ENCODE measurements around the gene TNFRSF9. TPM values are rescaled to one million over a fixed set of nuclear protein-coding genes. Genes with fewer than 3 reads are reported as not detected.

TNFRSF9 gene
- total and polyA plus RNA-seq, 2 experiments from 2014 or later = not detected

DNA sequence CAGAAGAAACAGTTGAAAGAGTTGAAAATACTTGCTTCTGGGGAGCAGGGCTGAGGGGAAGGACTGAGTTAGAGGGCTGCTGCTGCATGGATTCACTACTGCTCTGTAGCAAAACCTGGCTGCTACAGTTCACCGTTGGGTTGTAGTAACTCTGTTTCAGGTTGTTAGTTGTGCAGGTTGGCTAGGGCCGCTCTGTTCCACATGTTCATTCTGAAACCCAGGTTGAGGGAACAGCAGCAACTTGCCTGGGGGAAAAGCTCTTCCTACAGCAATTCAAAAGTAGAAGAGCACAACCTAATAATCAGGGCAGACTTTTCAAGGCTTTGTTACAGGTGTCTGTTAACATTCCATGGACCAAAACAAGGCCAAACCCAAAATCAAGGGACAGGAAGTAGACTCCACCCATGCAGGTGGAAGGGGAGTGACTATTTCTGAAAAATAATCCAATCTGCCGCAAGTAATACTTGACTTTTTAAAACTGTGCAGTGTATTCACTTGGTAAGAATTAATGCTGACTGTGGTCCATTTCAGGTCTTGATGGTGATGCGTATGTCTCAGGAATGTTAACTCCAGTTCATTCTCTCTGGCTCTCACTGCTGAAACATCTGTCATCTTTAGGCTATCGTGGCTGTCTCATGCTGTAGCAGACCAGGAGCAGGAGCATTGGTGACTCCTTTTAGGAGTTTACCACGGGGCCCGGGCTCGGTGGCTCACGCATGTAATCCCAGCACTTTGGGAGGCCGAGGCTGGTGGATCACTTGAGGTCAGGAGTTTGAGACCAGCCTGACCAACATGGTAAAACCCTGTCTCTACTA is 15.8 kb upstream of the TNFRSF9 start:
- Histone ChIP-seq H2AFZ (peak overlapping the region; percentile 16; the same call in 1 of the 2 replicates), H3K27ac (ENCODE audit: low read depth) (no peak overlapping the region), H3K9me2 (ENCODE audit: insufficient read depth) (no peaks in the 10 kb centered on the region), H3K4me1 (ENCODE audit: insufficient read depth) (peaks cover 8% of the 10 kb centered on the region; the same call in 1 of the 2 replicates), H3K4me3 (no peak overlapping the region), H3K27me3 (ENCODE audit: insufficient read depth) (no peaks in the 10 kb centered on the region), H3K79me2 (replicated peaks; ENCODE audit: insufficient read depth) (no peaks in the 10 kb centered on the region), H3F3A (replicated peaks; ENCODE audit: low read depth) (peaks cover 3% of the 10 kb centered on the region; the same call in 1 of the 2 replicates), H3K4me2 (no peak overlapping the region), H3K36me3 (ENCODE audit: insufficient read depth) (no peaks in the 10 kb centered on the region), H4K20me1 (replicated peaks; ENCODE audit: insufficient read depth) (no peaks in the 10 kb centered on the region)
- TF ChIP-seq EZH2 (IDR thresholded peaks at IDR 0.05; ENCODE audit: low read depth, unreplicated experiment) (no peak), POLR2AphosphoS5 (IDR thresholded peaks at IDR 0.05; ENCODE audit: low read depth) (no peak), STAT1 (IDR thresholded peaks at IDR 0.05; ENCODE audit: unreplicated experiment) (no peak), ZNF331 (CRISPR knock-in tag; IDR thresholded peaks at IDR 0.05; ENCODE audit: low read depth) (no peak)
- TF ChIP-seq, protein P1, sequence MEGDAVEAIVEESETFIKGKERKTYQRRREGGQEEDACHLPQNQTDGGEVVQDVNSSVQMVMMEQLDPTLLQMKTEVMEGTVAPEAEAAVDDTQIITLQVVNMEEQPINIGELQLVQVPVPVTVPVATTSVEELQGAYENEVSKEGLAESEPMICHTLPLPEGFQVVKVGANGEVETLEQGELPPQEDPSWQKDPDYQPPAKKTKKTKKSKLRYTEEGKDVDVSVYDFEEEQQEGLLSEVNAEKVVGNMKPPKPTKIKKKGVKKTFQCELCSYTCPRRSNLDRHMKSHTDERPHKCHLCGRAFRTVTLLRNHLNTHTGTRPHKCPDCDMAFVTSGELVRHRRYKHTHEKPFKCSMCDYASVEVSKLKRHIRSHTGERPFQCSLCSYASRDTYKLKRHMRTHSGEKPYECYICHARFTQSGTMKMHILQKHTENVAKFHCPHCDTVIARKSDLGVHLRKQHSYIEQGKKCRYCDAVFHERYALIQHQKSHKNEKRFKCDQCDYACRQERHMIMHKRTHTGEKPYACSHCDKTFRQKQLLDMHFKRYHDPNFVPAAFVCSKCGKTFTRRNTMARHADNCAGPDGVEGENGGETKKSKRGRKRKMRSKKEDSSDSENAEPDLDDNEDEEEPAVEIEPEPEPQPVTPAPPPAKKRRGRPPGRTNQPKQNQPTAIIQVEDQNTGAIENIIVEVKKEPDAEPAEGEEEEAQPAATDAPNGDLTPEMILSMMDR (conservative IDR thresholded peaks at IDR 0.05; ENCODE audit: low read depth in 2 of 2) = no peak
- H3K27me3 Mint-ChIP-seq (ENCODE audit: insufficient read depth, low read depth, poor library complexity) = peaks cover 13% of the 10 kb centered on the region
- peaks cover 6% of the 10 kb centered on the region for H3K36me3 Mint-ChIP-seq (ENCODE audit: low read depth)
- DNase-seq (ENCODE audit: low spot score) = no peak
- 0 out of 3 replicates have a peak, but pooled peaks cover 4% of the 10 kb centered on the region for H3K4me1 Mint-ChIP-seq
- ATAC-seq = no peak
- peaks cover 14% of the 10 kb centered on the region; the same call in 2 of the 3 replicates for H3K9me3 Mint-ChIP-seq
- no peak overlapping the region for H3K27ac Mint-ChIP-seq
- H3K4me3 Mint-ChIP-seq = no peak overlapping the region

DNA sequence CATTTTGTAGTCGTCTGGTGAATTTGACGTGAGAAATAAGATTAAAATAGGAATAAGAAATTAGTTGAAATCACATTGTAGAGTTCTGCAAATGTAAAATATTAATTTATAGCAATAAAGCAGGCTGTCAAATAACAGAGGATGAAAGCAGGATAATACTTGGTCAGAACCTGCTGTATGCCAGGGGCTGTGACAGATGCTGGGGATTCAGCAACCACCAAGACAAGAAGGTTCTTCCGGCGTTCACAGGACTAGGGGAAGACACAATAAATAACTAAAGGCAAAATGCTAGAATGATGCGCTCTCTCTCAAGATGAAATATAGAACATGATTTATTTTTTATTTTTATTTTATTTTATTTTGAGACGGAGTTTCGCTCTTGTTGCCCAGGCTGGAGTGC is 14.0 kb upstream of the TNFRSF9 start:
- H3K4me3 ChIP-seq = peak overlapping the region; percentile 49
- H3K4me2 ChIP-seq = peak overlapping the region; percentile 76
- no peak for ATAC-seq
- no peaks in the 10 kb centered on the region for H3K79me2 ChIP-seq (replicated peaks; ENCODE audit: insufficient read depth)
- H3K27ac Mint-ChIP-seq = no peak overlapping the region
- H4K20me1 ChIP-seq (replicated peaks; ENCODE audit: insufficient read depth) = no peaks in the 10 kb centered on the region
- H2AFZ ChIP-seq = peak overlapping the region; percentile 89; the same call in 1 of the 2 replicates
- no peak overlapping the region for H3K27ac ChIP-seq (ENCODE audit: low read depth)
- peaks cover 8% of the 10 kb centered on the region for H3K27me3 Mint-ChIP-seq (ENCODE audit: insufficient read depth, low read depth, poor library complexity)
- peak overlapping the region; percentile 76 for H3K4me3 Mint-ChIP-seq
- no peaks in the 10 kb centered on the region for H3K4me1 Mint-ChIP-seq
- H3K9me2 ChIP-seq (ENCODE audit: insufficient read depth) = no peaks in the 10 kb centered on the region
- TF ChIP-seq EZH2 (IDR thresholded peaks at IDR 0.05; ENCODE audit: low read depth, unreplicated experiment) (no peak), CREB1 (CRISPR knock-in tag; IDR thresholded peaks at IDR 0.05; ENCODE audit: low read depth) (no peak), STAT1 (IDR thresholded peaks at IDR 0.05; ENCODE audit: unreplicated experiment) (no peak)
- TF ChIP-seq, protein P2, sequence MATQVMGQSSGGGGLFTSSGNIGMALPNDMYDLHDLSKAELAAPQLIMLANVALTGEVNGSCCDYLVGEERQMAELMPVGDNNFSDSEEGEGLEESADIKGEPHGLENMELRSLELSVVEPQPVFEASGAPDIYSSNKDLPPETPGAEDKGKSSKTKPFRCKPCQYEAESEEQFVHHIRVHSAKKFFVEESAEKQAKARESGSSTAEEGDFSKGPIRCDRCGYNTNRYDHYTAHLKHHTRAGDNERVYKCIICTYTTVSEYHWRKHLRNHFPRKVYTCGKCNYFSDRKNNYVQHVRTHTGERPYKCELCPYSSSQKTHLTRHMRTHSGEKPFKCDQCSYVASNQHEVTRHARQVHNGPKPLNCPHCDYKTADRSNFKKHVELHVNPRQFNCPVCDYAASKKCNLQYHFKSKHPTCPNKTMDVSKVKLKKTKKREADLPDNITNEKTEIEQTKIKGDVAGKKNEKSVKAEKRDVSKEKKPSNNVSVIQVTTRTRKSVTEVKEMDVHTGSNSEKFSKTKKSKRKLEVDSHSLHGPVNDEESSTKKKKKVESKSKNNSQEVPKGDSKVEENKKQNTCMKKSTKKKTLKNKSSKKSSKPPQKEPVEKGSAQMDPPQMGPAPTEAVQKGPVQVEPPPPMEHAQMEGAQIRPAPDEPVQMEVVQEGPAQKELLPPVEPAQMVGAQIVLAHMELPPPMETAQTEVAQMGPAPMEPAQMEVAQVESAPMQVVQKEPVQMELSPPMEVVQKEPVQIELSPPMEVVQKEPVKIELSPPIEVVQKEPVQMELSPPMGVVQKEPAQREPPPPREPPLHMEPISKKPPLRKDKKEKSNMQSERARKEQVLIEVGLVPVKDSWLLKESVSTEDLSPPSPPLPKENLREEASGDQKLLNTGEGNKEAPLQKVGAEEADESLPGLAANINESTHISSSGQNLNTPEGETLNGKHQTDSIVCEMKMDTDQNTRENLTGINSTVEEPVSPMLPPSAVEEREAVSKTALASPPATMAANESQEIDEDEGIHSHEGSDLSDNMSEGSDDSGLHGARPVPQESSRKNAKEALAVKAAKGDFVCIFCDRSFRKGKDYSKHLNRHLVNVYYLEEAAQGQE (IDR thresholded peaks at IDR 0.05; ENCODE audit: unreplicated experiment) = no peak
- H3K9me3 Mint-ChIP-seq = peaks cover 18% of the 10 kb centered on the region; the same call in 2 of the 3 replicates
- H3K36me3 ChIP-seq (ENCODE audit: insufficient read depth) = no peaks in the 10 kb centered on the region
- H3K27me3 ChIP-seq (ENCODE audit: insufficient read depth) = no peaks in the 10 kb centered on the region
- peaks cover 6% of the 10 kb centered on the region for H3K36me3 Mint-ChIP-seq (ENCODE audit: low read depth)
- DNase-seq (ENCODE audit: low spot score) = no peak
- 0 out of 2 replicates have a peak, but pooled peaks cover 3% of the 10 kb centered on the region for H3F3A ChIP-seq (replicated peaks; ENCODE audit: low read depth)
- no peaks in the 10 kb centered on the region for H3K4me1 ChIP-seq (ENCODE audit: insufficient read depth)

Data from GM23338 (cell line).